GM21526 (cell line): ENCODE results near the gene WASF3.
"Not testable (repeated sequence)": the region's sequence is repeated elsewhere in the genome, so short reads cannot be mapped to it uniquely, and the experiment has no call there.

Experiments used
- ATAC-seq: cut with Tn5 transposase; IDR thresholded peaks from one replicate; pipeline ENCODE4 v1.9.1; 2021; ENCODE audit warnings: moderate library complexity; ENCODE audit not compliant: unreplicated experiment, low FRiP score

WASF3 gene

DNA sequence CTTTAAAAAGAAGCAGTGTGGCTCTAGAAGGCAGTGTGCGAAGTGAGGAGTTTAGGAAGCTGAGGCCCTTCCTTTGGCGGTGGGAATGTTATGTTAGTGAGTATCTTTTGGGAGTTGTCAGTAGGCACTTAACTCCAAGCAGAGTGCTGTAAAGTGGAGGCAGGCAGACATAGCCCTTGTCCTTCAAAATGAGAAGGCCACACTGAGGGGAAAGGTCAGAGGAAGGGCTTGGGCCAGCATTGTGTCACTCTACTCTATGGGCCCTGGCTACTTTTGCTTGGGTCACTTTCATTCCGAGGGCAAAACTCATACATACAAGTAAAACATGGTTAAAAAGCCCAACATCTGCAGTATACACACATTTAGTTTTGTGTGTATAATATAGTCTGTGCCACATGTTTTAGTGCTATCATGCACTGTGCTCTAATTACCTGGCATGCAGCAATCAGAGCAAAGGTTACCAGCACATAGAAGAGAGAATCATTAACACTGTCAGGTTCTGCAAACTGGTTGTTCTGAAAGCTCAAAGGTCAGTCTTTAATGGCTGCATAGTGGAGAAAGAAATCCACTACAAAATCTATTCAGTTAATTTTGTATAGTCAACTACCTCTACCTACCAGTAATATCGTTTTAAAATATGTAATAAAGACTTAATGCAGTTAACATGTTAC is 64.4 kb downstream of the WASF3 start:
- ATAC-seq, result no peak

GRCh38 chr13:26623125-26623524 is 65.6 kb downstream of the WASF3 start:
- ATAC-seq, result no peak

DNA sequence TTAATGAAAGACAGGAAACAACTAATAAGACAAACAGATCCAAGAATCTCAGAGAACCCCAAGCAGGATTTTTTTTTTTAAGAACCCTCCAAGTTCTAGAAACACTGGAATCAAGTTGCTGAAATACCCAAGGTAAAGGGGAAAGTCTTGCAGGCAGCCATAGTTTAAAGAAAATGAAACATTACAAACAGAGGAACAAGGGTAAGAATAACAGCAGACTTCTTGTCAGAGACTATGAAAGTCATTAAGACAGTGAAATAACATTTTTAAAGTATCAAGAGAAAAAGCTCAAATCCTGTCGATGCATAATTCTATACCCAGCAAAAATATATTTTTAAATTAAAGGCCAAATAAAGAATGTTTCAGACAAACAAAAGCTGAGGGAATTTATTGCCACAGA is 67.1 kb downstream of the WASF3 start:
- ATAC-seq, result no peak

GRCh38 chr13:26626271-26626670 is 68.8 kb downstream of the WASF3 start:
- no peak for ATAC-seq

GRCh38 chr13:26628706-26629105 is 71.2 kb downstream of the WASF3 start:
- ATAC-seq, result no peak

DNA sequence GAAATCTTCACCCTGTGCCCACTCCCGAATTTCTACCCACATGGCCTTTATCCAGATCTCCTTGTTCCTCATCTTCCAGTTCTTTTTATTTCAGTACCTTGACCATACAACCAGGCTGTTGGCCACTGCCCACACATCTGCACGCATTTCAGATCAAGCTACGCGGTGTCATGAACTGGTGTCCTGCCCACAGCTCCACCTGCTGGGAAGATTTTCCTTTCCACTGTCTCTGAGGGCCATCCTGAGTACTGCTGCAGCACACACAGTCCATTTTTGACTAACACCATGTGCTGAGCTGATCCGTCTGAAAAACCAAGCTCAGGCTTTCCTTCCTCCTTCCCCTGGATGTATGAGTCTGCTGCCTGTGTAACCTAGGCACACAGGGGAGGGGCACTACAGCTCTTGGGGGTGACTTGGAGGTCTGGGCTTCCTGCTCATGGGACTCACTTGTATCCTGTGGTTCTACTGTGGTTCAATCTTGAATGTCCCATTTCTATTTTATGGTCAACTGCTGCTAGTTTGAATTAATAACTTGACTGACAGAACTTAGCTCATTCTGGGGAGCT is 71.9 kb downstream of the WASF3 start:
- no peak for ATAC-seq

- not testable (repeated sequence) for ATAC-seq
Measured at GRCh38 chr13:26635634-26636033, 78.2 kb downstream of the WASF3 start.

DNA sequence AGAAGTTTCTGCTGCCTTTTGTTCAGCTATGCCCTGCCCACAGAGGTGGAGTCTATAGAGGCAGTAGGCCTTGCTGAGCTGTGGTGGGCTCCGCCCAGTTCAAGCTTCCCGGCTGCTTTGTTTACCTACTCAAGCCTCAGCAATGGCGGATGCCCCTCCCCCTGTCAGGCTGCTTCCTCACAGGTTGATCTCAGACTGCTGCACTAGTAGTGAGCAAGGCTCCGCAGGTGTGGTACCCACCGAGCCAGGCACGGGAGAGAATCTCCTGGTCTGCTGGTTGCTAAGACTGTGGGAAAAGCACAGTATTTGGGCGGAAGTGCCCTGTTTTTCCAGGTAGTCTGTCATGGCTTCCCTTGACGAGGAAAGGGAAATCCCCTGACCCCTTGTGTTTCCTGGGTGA is 78.6 kb downstream of the WASF3 start:
- not testable (repeated sequence) for ATAC-seq

GRCh38 chr13:26646603-26647002 is 89.1 kb downstream of the WASF3 start:
- no peak for ATAC-seq

GRCh38 chr13:26651234-26651633 is 93.8 kb downstream of the WASF3 start:
- ATAC-seq, result no peak

DNA sequence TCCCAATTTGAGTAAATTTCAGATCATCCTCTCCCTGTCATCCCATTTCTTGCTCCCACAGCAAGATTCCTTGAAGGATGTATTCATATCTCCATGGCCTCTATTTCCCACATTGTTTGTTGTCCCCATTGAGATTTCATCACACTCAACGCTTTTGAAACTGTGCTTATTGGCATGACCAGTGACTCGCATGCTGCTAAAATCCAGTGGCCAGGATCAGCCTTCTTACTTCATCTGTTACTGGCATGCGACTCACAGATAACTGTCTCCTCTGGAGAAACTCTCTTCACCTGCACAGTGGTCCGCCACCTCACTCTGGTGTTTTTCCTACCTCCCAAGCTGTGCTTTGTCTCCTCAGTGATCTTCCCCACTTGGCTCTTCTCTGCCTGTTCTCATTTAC is 95.8 kb downstream of the WASF3 start:
- ATAC-seq, result no peak

- no peak for ATAC-seq
Measured at GRCh38 chr13:26653842-26654241, 96.4 kb downstream of the WASF3 start.

DNA sequence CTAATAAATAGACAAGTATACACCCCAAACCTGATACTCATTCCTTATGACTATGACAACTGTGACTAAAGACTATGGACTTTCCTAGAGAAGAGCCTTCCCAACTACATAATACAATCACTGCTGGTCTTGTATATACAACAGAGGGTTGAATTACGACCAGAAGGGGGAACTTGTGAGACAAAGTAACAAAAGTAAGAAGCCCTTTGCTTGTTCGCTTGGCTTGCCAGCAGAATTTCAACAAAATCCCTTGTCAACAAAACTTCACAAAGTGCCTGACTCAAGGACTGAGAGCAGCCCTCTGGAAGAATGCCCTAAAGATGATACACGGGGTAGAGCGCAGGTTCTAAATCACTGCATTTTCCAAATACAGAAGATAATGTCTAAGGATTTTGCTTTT is 99.4 kb downstream of the WASF3 start:
- ATAC-seq, result no peak

GRCh38 chr13:26658448-26659385 is 101.2 kb downstream of the WASF3 start:
- ATAC-seq, result no peak

DNA sequence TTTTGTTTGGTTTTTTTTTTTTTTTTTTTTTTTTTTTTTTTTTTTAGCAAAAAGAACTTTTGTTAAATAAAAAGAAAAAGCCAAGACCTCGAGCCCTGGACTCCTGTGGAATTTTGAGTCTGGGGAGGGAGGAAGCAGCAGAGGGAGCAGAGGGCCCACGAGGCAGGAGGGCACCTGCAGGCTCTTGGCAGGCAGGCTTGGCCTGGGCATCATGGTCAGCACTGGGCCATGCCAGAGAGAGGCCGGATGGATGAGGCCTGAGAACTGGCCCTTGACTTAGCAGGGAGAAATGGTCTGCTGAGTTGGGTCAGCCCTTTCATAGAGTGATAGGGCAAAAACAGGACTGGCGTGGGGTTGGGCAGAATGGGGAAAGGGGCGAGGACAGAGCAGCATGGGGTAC is 102.7 kb downstream of the WASF3 start:
- no peak for ATAC-seq

- no peak for ATAC-seq
Measured at GRCh38 chr13:26660766-26661165, 103.3 kb downstream of the WASF3 start.

- ATAC-seq, result no peak
Measured at GRCh38 chr13:26663791-26664190, 106.3 kb downstream of the WASF3 start.

GRCh38 chr13:26664286-26664685 is 106.8 kb downstream of the WASF3 start:
- ATAC-seq, result no peak

DNA sequence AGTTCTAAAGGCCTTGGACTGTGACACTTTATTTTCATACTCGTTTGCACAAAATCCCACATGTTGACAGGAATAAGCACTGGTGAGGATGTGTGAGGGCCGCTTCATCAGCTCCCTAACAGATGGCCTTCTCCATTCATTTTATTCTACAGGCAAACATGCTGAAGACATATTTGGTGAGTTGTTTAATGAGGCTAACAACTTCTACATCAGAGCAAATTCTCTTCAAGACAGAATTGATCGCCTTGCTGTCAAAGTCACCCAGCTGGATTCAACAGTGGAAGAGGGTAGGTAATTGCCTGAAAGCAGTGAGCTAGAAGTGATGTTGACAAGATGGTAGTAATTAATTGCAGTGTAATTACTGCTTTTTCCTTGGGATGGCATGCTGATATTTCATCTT is 107.4 kb downstream of the WASF3 start:
- no peak for ATAC-seq

DNA sequence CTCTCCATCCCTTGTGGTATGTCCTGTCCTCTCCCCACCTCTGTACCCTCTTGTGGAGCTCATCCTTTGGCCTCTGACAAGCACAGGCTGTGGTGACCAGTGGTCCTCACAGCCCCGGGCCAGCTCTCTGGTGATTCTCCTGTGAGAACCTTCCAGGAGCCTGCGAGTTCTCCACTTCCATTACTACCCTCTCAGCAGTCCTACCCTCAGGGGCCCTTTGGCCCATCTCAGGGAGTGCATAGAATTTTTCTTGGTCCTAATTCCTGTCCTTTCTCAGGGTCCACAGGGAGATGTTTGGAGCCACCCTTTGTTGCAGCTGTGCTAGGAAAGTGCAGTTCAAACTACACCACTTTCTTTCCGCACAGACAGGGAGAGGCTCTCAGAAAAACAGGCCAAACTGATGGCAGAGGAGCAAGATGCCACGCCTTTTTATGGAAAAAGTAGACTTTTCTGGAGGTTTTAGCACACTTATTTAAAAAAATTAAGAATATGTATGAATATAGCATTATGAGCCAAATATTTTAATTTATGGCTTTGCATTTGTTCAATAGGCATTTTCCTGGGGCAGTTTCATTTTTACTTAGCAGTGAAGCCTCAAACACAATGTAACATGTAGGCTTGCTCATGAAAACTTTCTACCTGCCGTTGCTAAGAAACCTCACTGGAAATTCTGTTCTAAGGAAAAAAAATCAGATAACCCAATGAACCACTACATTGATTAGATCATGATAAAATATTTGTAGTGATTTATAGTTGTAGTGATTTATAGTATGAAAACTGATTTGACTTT is 111.1 kb downstream of the WASF3 start:
- ATAC-seq, result no peak

DNA sequence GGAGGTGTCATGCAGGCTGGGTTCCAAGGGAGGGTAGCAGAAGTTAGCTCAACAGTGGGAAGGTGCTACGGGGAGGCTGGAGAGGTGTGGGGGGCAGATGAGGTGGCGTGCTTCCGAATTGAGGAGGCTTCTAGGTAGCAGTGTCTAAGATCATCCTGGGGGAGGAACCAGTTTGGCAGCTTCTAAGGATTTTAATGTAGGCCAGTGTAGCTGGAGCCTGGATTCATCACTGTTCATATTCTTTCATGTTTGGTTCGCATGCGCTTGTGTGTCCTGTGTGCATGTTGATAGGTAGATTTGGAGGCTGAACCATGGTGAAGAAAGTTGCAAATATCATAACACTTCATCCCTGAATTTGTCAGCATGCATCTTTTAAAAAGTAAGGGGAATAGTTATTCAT is 116.4 kb downstream of the WASF3 start:
- no peak for ATAC-seq
